ENCODE results near the gene PHLDA2.
A peak's percentile ranks its signal among the peaks of the same experiment; 100 is the strongest.
"Not testable (repeated sequence)": the region's sequence is repeated elsewhere in the genome, so short reads cannot be mapped to it uniquely, and the experiment has no call there.

PHLDA2 gene

DNA sequence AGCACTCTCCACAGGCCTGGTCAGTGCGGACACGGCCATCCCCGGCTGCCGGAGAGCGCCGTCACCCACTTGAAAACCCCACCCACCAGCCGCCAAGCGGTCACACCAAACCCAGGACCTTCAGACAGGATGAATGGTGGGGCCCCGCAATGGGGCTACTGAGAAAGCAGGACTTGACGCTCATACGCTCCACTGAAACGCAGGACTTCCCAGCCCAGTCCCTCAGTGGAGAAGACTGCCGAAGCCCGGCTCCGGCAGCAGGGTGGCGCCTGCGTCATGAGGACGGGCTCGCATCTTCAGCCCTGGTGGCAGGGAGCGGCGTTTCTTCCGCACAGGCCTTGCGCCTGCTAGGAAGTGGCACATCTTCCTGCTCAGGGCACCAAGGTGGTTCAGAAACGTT is 15.3 kb upstream of the PHLDA2 start:
- DNase-seq, result no peak

DNA sequence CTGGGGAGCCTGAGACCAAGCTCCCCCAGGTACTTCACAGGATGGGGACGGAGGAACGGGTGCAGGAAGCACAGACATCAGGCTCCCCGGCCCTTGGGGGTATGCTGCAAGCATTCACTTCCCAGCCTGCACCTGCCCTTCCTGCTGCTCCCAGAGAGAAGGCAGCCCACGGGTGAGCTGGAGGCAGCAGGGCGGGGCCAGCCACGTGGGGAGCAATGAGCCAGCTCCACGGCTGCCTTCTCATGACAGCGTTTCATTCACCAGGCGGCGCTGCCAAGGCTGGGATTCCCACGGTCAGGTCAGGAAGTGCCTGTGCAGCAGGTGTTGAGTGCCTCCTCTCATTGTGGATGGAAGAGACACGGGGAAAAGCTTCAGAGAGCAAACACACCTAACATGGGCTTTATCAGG is 14.5 kb upstream of the PHLDA2 start:
- DNase-seq, result no peak

DNA sequence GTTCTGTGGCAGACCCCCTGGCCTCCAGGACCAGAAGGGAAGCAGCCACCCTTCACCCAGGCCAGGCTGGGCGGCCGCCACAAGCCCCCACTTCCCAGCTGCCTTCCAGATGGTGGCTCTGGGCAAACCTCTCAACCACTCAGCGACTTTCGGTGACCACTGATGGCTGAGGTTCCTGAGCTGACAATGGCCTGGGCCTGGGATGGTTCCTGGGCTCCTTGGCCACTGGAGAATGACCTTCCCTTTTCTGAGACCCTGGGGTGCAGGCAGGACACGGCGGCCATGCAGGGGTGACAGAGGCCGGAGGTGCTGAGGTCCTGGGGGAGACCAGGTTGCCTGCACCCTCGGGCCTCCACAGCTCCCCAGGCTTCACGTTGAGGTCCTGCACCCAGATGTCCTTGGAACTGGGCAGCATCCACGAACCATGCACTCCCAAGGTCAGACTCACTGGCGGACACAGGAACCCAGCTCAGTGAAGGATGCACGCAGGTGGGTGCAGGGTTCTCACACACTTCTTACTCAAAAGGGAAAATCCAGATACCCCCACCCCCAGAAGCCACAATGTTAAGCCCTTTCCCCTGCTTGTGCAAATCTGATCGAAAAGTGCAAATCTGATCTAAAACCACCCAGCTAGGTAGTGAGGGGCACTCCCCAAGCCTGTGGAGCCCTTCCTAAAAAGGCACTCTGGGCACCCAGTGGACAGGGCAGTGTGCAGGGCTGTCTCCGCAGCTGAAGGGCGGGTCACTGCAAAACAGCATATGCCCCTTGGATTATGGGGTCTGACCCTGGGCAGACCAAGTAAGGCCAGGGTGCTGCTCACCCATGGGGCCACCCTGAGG is 13.9 kb upstream of the PHLDA2 start:
- no peak for DNase-seq

DNA sequence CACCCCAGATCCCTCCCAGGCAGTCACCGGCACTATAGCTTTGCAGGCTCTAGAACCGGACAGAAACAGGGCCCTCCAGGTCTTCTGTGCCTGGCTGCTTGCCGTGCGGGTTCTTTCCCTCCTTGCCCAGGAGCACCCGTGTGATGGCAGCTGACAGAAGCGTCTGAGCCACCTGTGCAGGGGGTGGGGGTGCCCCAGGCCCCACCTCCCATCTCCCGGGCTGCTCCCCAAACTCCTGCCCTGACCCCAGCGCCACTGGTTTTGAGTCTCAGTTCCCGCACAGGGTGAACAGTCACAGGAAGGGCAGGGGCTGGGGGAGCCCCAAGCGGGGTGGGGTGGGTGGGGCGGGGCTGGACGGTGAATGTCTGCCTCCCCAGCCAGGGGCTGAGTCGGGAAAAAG is 13.2 kb upstream of the PHLDA2 start:
- DNase-seq, result no peak

DNA sequence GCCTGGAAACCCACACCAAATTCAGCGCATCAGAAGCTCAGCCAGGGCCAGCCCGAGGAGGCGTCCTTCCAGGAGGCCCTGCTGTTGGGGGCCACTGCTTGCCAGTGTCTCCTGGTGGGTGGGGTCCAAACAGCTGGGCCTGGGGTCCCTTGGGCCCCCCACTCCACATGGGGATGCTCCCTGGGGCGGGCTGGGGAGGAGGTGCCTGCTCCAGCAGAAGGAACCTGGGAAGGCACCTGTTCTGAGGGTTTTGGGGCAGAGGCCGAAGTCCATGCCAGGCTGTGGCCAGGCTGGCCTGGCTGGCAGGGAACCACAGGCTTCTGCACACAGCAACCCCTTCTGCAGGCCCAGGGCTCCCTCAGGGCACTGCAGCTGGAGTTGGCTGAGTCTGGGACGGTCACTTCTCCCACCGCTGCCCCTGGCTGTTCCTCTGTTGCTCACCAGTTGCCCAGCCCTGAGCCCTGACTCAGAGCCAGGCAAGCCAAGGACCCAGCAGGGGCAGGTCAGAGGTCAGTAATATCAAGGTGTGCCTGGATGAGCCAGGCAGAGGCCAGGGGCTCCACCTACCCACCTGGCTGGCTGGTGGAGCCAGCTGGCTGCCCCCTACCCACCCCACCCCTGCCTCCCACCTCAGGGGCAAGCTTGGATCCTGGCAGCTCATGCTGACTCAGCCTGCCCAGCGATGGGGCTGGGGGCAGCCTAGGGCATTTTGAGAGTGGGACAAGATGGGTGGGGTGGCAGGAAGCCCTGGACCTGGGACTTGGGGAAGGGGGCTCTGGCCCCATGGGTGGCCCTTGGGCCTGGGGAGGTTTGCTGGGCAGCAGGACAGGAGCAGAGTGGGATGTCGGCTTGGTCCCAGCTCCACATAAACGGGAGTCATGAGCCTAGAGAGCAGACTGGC is 12.0 kb upstream of the PHLDA2 start:
- no peak for DNase-seq

DNA sequence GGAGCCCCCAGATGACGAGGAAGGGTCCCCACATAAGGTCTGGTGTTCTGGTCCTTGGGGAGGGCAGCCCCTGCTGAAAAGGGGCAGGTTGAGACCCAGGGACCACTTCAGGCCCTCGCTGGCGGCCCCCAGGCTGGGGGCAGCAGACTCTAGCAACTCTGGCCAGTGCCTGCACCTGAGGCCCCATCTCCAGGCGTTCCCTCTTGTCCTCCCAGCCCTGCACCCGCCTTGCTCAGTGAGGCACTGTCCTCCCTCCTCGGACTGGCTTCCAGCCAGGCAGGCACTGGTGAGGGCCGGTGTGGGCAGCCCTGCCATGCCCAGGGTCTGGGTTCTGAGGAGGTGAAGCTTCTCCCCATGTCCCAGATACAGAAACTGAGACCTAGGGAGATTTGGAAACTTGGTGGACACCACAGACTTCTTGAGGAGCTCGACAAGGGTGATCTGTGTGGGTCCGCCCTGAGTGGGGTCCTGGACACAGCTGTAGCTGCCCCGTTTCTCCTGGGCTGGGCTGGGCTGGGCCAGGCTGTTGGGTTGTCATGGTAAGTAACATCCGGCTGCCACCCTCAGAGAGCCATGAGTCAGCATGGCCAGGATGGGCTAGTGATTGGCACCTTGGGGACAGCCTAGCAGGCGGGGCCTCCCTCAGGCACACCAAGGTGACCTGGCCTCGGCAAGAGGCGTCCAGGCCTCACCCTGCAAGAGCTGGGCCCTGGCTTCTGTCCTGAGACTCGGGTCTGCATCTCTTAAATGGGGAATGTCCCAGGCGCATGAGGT is 11.1 kb upstream of the PHLDA2 start:
- peak; percentile 70 for DNase-seq

DNA sequence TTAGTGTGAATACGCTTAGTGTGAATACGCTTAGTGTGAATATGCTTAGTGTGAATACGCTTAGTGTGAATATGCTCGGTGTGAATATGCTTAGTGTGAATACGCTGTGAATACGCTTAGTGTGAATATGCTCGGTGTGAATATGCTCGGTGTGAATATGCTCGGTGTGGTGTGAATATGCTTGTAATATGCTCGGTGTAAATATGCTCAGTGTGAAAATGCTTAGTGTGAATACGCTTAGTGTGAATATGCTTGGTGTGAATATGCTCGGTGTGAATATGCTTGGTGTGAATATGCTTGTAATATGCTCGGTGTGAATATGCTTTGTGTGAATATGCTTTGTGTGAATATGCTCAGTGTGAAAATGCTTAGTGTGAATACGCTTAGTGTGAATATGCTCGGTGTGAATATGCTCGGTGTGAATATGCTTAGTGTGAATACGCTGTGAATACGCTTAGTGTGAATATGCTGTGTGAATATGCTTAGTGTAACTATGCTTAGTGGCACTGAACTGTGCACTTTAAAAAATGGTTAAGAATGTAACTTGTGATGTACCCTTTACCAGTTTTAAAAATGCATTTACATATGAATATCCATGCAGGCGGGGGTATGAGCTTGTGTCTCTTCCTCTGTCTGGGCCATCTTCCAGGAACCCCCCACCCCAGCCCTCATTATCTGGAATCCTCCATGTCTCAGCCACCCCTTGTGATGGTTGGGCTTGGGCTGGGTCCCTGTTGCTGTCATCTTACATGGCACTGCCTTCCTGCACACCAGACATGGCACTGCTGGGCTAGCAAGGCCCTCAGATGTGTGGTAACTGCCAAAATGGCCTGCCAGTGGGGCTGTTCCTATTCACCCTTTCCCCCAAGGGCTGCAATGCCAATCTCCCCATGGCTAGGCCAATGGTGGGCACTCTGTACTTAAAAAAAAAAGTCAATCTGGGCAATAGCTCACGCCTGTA is 9.5 kb upstream of the PHLDA2 start:
- not testable (repeated sequence) for DNase-seq

DNA sequence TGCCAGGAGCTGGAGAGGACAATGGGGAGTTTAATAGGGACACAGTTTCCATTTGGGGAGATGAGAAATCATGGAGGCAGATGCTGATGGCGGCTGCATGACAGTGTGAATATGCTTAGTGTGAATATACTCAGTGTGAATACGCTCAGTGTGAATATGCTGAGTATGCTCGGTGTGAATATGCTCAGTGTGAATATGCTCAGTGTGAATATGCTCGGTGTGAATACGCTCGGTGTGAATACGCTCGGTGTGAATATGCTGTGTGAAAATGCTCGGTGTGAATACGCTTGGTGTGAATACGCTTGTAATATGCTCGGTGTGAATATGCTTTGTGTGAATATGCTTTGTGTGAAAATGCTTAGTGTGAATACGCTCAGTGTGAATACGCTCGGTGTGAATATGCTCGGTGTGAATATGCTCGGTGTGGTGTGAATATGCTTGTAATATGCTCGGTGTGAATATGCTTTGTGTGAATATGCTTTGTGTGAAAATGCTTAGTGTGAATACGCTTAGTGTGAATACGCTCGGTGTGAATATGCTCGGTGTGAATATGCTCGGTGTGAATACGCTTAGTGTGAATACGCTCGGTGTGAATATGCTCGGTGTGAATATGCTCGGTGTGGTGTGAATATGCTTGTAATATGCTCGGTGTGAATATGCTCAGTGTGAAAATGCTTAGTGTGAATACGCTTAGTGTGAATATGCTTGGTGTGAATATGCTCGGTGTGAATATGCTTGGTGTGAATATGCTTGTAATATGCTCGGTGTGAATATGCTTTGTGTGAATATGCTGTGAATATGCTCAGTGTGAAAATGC is 8.6 kb upstream of the PHLDA2 start:
- not testable (repeated sequence) for DNase-seq

DNA sequence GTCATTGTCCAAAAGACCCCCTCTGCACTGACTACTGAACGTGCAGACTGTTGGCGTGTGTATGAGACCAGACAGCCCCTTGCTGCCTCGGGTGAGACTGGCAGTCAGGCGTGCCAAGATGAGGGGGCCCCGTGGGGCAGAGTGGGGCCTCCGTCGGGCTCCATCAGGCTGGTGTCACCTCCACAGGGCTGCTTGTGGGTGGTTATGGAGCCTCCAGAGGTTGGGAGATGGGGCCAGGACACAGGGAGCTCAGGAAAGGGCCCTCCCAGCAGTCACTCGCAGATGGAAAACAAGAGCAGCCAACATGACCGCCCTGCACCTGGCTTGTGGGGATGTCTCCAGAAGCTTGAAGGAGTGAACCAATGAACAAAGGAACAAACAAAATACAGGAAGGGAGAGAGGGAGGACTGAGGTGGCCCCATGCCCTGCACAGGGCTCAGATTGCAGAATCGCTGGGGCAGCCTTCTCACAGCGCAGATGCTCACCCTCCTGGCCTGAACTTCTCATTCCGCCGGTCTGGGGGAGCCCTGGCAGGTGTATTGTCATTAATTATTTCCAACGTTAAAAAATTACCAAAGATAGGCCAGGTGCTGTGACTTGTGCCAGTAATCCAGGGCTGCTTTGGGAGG is 5.5 kb upstream of the PHLDA2 start:
- DNase-seq, result no peak

DNA sequence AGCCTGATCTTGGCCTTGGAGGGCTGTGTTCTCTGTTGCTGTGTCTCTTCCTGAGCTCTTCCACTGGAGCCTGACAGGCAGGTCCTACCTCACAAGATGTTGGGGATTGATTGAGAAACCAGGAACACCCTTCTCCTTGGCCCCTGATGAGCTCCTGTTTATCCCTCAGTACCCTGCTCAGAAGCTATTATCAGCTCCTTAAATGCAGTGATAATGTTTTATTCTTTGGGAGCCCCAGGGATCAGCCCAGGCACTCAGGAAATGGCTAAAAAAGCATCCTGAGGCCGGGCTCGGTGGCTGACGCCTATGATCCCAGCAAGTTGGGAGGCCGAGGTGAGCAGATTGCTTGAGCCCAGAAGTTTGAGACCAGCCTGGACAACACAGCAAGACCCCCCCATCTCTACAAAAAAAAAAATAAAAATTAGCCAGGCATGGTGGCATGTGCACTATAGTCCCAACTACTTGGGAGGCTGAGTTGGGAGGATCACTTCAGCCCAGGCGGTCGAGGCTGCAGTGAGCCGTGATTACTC is 4.9 kb upstream of the PHLDA2 start:
- no peak for DNase-seq

DNA sequence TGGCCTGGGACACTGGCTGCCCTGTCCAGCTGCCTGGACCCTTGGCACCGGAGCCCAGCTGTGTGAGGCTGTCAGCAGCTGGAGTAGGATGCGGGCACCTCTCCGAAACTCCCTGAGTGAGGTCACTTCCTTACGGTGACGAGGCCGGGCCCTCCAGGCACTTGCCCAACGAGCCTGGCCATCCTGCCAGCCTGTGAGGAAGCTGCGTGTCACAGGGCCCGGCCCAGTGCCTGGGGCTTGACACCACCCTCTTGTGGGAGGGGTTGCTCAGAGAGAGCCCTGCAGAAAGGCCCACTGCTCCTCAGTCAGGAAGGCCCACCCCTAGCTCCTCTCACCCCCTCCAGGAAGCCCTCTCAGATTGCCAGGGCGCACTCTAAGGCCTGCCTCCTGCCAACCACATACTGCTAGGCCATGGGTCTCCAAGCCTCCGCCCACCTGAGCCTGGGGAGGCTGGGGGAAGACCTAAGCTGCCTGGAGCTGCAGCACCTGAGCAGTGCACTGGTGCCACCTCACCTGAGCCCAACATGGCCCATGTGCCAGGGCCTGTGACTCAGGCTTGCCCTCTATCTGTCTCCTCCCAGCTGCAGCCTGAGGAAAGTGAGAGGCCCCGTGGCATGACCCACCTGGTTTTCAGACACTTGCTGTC is 4.3 kb upstream of the PHLDA2 start:
- DNase-seq, result peak; percentile 84

DNA sequence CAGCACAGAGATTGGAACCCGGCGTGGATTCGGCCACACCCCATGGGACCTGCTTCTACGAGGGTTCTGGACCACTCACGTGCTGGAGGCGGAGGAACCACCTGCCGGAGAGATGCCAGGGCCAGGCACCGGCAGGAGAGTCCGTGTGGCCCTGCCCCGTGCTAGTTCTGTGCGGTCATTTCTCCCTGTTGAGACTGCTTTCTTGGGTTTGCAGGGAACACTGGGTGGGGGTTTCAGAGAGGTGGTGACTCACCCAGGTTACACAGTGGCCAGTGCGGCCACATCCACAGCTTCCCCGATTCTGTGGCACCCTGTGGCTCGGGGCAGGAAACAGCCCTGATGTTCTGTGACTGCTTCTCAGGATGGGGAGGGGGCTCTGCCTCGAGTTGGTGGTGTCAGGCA is 3.6 kb upstream of the PHLDA2 start:
- peak; percentile 59 for DNase-seq

DNA sequence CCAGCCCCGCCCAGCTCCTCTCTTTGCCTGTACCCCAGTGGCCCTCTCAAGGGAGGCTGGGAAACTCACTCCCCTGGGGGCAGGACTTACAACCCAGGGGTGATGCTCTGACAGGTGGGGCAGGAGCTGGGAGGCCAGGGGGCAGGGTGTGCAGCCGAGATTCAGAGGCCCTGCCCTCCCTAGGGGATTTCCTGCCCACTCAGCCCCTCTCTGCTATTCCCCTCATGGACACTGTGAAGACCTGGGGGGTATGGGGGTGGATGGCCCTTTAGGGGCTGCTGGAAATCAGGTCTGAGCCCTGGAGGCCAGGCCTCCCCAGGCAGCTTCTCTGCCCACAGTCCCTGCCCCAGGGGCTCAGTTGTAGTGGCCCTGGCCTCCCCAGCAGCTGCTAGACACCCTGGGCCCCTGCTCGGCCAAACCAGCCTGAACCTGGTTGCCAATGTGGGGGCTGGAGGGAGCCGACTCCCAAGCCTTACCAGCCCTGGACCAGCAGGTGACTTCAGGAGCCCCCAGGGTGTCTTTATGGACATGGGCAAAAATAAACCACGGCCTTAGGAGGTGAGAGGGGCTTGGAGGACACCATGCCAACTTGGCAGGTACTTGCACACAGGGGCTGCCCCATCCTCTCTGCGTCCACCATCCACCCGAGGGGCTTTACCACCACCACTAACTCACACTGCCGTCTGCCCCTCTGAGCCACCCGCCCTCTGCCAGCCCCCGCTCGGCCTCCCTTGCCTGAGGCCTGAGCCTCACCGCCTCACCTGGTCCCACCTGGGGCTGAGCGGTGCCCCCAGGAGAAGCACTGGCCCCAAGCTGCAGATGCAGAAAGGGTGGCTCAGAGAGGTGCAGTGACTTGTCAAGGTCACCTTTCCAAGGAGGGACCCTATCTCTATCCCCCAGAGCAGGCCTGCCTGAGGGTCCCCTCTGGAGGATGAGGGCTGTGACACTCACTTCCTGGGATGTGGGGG is 2.8 kb upstream of the PHLDA2 start:
- DNase-seq, result no peak

DNA sequence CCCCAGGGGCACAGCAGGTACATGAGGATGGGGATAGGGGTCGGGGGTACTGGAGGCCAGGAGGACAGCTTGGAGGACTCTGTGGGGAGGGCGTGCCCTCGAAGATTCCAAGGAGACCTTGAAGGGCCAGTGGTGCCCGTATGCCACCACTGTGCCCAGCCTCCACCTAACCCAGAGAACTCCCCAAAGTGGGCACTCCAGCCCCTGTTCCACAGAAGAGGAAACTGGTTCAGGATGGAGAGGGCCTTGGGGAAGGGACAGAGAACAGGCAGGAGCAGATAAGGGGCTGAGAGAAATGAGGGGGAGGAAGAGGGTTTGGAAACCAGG is 2.2 kb upstream of the PHLDA2 start:
- DNase-seq, result no peak

DNA sequence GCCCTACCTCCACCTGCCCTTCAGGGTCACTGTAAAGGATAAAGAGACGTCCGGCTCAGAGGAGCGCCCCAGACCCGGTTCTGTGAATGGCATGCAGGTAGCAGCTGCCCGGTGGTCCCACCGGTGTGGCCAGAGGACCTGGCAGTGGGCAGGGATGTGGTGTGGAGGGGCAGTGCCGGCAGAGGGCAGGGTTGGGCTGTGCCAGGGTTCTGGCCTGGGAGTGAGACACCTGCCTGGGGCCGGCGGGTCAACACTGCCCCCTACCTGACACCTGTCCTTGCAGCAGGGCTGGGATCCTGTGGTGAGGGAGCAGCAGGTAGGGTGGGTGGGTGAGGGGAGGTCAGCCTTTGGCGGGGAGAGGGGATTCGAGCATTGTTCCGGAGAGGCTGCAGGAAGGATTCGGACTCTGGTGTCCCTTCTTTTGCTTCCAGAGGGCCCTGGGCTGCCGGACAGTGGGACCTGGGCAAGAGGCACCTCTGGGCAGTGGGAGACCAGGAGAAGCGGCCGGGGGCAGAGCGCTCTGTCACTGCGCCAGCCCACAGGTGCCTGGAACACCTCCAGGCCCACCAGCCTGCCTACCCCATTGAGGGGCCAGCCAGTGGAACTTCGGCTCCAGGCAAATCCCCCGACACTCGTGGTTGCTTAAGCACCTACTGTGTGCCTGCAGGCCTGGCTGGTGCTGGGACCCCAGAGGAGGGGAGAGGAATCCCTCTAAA is 1.6 kb upstream of the PHLDA2 start:
- peak; percentile 54 for DNase-seq

DNA sequence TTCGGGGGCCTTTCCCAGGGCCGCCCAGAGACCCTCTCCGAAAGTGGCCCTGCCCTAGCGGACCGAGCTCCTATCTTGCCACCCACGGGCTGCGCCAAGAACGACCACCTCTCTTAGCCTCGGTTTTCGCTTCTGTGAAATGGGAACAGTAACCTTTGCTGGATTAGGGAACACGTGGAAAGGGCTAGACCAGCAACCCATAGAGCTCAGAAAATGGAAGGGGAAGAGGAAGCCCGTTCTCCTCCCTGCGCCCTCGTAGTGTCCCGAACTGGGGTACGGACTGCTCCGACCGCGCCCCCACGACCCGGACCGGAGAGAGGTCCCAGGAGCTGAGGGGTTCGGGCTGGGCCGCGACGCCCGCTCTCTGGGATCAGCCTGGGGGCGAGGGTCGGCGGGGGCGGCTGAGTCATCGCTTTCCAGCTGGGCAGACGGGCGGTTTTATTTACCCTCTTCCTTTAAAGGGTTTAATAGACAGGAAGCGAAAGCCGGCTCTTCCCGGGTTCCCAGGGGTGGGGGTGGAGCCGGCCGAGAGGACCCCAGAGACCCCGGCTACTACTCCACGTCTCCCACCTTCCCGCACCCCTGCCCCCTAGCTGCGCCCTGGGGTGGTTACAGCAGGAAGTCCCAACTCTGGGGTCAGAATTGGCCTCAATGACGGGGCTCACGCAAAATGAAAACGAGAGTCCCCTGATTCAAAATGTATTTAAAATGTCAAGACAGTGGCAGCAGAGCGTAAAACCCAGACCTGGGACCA is 907 bp upstream of the PHLDA2 start:
- peak; percentile 39 for DNase-seq

DNA sequence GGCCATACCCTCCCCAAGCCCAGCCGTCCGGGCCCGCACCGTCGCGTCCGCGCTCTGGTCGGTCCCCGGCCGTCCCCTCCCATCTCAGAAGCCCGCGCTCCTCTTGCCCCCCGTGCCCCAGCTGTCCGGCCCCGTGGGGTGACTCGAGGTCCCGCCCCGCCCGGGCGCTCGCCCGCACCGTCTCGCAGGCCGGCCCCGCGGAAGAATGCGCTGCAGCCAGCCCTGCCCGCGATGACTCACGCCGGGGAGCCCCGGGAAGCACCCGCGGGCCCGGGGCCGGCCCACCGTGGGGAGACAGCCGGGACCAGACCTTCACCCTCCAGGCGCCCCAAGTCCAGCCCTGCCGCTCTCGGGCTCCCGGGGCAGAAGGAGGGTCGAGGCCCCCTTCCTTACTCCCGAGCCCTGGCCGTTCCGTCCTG is 320 bp upstream of the PHLDA2 start:
- peak; percentile 66 for DNase-seq

All from CD4-positive, alpha-beta T cell treated with Interferon gamma for 1 hour (primary cell).